GM12872 (cell line): ENCODE results near the gene ECE1.

Experiments
- TF ChIP-seq, protein P1 (sequence below): IDR thresholded peaks from 3 replicates; pipeline ENCODE4 v1.5.1; 2011; ENCODE audit warnings: low read depth, mild to moderate bottlenecking, low read length, moderate library complexity; ENCODE audit not compliant: insufficient read depth

Gene ECE1

GRCh38 chr1:21261551-21262292 lies 28.5 kb downstream of the ECE1 start:
- TF ChIP-seq, protein P1, sequence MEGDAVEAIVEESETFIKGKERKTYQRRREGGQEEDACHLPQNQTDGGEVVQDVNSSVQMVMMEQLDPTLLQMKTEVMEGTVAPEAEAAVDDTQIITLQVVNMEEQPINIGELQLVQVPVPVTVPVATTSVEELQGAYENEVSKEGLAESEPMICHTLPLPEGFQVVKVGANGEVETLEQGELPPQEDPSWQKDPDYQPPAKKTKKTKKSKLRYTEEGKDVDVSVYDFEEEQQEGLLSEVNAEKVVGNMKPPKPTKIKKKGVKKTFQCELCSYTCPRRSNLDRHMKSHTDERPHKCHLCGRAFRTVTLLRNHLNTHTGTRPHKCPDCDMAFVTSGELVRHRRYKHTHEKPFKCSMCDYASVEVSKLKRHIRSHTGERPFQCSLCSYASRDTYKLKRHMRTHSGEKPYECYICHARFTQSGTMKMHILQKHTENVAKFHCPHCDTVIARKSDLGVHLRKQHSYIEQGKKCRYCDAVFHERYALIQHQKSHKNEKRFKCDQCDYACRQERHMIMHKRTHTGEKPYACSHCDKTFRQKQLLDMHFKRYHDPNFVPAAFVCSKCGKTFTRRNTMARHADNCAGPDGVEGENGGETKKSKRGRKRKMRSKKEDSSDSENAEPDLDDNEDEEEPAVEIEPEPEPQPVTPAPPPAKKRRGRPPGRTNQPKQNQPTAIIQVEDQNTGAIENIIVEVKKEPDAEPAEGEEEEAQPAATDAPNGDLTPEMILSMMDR = no peak

GRCh38 chr1:21260405-21261125 lies 29.7 kb downstream of the ECE1 start:
- TF ChIP-seq, protein P1 = no peak

GRCh38 chr1:21259316-21260076 lies 30.8 kb downstream of the ECE1 start:
- TF ChIP-seq, protein P1 = no peak

DNA sequence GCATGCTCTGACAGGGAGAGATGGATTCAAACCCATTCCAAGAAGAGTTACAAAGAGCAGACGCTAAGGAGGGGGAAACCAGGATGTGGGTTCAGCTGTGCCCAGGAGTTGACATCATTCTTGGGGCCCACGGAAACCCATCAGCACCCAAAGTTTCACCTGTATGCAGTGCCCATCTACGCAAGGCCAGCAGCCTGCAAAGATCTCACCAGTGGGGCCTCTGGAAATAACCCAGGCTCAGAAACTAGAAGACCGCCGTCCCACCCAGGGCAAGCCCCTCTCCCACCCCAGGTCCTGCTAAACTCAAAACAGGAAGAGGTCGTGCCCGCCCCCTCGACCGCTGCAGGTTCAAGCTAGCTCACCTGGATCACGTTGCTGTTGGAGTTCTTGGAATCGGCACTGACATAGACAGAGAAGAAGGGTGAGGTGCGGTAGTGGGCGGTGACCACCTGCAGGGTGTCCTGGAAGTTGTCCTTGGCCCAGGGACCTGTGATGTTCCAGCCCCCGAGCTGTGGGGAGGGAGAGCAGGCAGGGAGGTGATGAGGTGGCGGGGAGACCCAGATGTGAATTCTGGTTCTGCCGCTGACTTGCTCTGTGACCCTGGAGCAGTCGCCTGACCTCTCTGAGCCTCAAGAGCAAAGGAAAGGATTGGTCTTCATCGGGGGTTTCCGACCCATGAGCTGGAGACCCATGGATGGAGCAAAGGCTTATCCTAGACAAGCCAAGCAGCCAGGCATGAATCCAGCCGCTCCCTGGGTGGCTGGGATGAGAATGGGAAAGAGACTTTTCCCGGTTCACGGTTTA lies 31.7 kb downstream of the ECE1 start:
- TF ChIP-seq, protein P1 = no peak

DNA sequence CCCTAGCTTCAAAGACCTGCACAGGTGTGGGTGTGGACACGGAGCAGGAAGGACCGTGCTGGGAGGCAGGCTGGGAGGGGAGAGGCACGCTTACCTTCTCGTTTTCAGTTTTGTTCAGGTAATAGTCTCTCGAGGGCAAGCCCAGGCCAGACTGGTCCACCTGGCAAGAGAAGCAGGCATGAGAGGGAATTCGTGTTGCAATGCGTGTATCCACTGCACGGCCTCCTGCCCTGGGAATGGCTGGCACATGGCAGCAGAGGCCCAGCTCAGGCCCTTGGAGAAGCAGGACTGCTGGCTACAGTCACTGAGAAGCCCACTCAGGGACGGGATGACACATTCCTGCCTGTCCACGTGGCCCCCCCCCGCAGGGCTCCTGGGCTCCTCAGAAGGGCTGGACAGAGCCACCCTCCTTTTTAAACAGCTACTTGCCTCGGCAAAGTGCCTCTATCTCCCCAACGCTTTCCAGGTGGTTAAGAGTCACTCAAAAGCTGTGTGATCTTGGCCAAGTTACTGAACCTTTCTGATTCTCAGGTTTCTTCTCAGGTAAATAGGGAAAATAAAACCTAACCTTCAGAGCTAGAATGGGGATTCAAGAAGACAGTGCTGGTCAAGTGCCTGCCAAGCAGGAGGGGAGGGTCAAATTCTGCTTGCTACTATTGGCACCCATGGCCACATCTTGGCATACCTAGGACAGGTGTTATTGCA lies 32.7 kb downstream of the ECE1 start:
- TF ChIP-seq, protein P1 = no peak

DNA sequence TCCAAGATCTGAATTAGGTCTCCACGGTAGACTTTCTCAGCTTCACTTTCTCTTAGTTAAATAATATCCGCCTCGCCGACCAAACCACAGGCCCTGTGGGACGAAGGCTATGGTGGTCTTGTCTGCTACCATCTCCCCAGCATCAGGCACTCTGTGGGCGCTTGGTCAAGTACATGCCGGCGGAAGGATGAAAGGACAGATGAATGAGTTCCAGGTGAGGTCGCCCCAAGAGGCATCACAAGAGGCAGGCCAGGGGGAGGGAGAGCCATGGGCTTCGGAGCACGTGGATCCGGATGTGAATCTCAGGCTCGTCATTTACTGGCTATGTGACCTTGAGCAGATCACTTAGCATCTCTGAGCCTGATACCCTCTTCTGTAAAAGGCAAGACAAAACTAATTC lies 33.5 kb downstream of the ECE1 start:
- TF ChIP-seq, protein P1 = no peak
